ENCODE results near the gene TAF11L12.
"Not testable (repeated sequence)": the region's sequence is repeated elsewhere in the genome, so short reads cannot be mapped to it uniquely, and the experiment has no call there.

The TAF11L12 gene

DNA sequence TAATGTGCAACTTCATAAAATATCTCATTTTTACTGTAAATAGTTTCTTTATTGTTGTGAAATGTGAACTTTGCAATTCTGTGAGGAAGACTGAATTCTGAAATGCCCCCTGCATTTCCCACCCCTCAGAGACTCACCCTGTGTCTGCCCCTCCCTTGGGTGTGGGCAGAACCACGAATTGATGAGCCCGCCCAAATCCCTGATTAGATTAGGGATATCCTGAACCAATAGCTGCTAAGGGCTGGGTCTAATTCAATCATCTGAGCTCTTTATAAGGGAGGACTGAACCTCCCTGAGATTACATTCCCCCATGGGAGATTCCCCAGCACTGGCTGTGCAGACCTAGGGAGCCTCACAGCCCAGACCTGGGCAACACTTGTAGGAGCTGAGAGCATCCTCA, at the start of gene TAF11L12:
Gene TAF11L12 (plus strand): TSS at position 301 of the 400 bp plus-strand sequence.
- DNase-seq (ENCODE audit: low read depth): not testable (repeated sequence)

DNA sequence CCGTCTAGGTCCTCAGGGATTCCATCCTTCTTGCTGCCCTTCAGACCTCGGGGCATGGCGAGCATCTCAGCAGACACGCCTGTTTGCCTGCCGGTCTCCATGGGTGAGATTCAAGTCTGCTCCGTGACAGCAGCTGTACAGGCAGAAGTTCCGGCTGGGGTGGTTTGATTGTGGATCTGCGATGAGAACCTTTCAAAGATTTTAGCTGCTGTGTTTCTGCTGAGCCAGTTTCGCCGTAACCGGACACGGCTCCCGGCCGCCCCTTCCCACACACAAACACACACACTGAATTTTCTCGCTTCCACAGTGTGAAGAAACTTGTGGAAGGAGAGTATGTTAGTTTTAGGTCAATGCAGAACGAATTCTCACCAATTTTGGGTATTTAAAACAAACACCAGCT, 24.5 kb upstream of the TAF11L12 start, which contains the start of gene TAF11L7:
Gene TAF11L7 (minus strand): TSS at position 101 of the 400 bp plus-strand sequence.
- DNase-seq (ENCODE audit: low read depth): not testable (repeated sequence)

DNA sequence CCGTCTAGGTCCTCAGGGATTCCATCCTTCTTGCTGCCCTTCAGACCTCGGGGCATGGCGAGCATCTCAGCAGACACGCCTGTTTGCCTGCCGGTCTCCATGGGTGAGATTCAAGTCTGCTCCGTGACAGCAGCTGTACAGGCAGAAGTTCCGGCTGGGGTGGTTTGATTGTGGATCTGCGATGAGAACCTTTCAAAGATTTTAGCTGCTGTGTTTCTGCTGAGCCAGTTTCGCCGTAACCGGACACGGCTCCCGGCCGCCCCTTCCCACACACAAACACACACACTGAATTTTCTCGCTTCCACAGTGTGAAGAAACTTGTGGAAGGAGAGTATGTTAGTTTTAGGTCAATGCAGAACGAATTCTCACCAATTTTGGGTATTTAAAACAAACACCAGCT, 19.3 kb upstream of the TAF11L12 start, which contains the start of gene TAF11L8:
Gene TAF11L8 (minus strand): TSS at position 101 of the 400 bp plus-strand sequence.
- DNase-seq (ENCODE audit: low read depth): not testable (repeated sequence)

DNA sequence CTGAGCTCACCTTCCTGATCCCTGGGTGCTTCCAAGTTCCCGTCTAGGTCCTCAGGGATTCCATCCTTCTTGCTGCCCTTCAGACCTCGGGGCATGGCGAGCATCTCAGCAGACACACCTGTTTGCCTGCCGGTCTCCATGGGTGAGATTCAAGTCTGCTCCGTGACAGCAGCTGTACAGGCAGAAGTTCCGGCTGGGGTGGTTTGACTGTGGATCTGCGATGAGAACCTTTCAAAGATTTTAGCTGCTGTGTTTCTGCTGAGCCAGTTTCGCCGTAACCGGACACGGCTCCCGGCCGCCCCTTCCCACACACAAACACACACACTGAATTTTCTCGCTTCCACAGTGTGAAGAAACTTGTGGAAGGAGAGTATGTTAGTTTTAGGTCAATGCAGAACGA, 15.9 kb upstream of the TAF11L12 start, which contains the start of gene TAF11L9:
Gene TAF11L9 (minus strand): TSS at position 140 of the 400 bp plus-strand sequence.
- not testable (repeated sequence) for DNase-seq (ENCODE audit: low read depth)

DNA sequence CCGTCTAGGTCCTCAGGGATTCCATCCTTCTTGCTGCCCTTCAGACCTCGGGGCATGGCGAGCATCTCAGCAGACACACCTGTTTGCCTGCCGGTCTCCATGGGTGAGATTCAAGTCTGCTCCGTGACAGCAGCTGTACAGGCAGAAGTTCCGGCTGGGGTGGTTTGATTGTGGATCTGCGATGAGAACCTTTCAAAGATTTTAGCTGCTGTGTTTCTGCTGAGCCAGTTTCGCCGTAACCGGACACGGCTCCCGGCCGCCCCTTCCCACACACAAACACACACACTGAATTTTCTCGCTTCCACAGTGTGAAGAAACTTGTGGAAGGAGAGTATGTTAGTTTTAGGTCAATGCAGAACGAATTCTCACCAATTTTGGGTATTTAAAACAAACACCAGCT, 12.5 kb upstream of the TAF11L12 start, which contains the start of gene TAF11L10:
Gene TAF11L10 (minus strand): TSS at position 101 of the 400 bp plus-strand sequence.
- not testable (repeated sequence) for DNase-seq (ENCODE audit: low read depth)

DNA sequence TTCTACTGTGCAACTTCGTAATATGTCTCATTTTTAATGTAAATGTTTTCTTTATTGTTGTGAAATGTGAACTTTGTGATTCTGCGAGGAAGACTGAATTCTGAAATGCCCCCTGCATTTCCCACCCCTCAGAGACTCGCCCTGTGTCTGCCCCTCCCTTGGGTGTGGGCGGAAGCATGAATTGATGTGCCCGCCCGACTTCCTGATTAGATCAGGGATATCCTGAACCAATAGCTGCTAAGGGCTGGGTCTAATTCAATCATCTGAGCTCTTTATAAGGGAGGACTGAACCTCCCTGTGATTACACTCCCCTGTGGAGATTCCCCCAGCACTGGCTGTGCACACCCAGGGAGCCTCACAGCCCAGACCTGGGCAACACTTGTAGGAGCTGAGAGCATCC, 6.3 kb upstream of the TAF11L12 start, which contains the start of gene TAF11L11:
Gene TAF11L11 (plus strand): TSS at position 304 of the 400 bp plus-strand sequence.
- DNase-seq (ENCODE audit: low read depth): not testable (repeated sequence)

DNA sequence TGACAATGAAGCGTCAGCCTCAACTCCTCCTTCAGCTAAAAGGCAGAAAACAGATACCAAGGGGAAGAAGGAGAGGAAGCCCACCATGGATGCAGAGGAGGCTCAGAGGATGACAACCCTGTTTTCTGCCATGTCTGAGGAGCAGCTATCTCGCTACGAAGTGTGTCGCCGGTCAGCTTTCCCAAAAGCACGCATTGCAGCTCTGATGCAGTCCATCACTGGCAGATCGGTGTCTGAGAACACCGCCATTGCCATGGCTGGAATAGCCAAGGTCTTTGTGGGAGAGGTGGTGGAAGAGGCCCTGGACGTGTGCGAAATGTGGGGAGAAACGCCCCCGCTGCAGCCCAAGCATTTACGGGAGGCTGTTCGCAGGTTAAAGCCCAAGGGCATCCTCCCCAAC, 5.2 kb upstream of the TAF11L12 start:
- no peak for DNase-seq (ENCODE audit: low read depth)

DNA sequence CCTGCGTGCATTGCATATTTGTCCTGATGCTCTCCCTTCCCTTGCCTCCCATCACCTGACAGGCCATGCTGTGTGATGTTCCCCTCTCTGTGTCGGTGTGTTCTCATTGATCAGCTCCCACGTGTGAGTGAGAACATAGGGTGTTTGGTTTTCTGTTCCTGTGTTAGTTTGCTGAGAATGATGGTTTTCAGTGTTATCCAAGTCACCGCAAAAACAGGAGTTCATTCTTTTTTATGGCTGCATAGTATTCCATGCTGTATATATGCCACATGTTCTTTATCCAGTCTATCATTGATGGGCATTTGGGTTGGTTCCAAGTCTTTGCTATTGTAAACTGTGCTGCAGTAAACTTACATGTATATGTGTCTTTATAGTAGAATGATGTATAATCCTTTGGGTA, 2.7 kb upstream of the TAF11L12 start:
- DNase-seq (ENCODE audit: low read depth): not testable (repeated sequence)

DNA sequence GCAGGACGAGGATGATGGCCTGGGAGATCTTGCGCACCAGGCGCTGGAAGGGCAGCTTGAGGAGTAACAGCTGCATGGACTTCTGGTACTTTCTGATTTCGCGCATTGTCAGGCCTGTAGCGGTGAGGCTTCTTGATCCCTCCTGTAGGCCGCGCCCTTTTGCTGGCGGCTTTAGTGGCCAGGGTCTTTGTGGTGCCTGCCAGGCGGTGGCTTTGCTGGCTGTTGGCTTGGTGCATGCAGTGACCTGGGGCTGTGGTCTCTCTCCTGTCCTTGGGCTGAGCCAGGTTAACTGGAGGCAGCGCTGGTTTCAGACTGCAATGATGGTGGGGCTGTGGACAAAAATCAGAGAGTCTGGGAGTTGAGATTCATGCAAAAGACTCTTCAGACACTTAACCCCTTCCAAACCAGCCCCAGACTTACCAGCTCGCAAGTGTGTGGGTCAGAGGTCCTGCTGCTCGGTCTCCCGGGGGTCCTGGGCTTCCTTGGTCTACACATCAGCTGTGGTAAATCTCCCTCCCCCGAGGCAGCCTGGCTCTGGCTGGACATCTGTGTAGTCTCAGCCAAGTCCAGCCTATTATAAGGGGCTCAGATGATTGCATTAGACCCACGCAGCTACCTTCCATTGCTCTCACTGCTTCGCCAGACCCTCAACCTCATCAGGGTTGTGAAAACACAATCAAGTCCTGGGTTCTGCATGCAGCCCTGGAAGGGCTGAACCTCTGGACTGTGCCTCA, 4.8 kb downstream of the TAF11L12 start:
- DNase-seq (ENCODE audit: low read depth): no peak

DNA sequence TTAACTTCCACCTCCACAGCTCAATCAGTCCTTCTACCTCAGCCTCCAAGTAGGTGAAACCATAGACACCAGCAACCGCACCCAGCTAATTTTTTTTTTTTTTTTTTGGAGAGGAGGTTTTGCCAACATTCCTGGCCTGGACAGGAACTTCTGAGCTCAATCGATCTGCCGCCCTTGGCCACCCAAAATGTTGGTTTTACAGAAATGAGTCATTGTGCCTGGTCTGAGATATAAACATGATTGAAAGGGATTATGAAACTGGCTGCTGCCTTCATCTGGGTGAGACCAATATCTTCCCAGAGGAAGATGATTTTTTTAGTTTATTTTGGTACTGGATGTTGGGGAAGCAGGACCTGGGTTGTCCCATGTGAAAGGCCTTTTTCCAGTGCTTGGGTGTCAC, 9.2 kb downstream of the TAF11L12 start:
- no peak for DNase-seq (ENCODE audit: low read depth)

DNA sequence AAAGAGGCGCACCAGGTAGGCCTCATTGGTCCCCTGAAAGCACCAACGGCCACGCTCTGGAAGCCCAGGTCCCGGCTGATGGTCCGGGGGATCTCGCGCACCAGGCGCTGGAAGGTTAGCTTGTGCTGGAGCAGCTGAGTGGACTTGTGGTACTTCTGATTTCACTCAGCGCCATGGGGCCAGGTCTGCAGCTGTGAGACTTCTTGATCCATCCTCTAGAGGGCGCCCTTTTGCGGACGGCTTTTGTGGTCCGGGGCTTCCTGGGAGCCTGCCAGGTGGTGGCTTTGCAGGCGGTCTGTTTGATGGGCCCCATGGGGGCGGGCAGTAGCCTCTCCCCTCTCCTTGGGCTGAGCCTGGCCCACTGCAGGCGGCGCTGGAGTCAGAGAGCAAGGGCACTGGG, 10.4 kb downstream of the TAF11L12 start:
- DNase-seq (ENCODE audit: low read depth): no peak

DNA sequence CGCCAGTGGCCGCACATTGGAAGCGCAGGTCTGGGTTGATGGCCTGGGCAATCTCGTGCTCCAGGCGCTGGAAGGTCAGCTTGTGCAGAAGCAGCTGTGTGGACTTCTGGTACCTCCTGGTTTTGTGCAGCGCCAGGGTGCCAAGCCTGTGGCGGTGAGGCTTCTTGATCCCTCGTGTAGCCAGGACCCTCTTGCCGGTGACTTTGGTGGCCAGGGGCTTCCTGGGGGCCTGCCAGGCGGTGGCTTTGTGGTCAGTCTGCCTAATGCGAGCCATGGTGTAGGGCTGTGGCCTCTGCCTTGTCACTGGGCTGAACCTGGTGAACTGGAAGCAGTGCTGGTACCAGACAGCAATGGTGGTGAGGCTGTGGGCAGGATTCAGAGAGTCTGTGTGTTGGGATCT, 15.5 kb downstream of the TAF11L12 start:
- no peak for DNase-seq (ENCODE audit: low read depth)

DNA sequence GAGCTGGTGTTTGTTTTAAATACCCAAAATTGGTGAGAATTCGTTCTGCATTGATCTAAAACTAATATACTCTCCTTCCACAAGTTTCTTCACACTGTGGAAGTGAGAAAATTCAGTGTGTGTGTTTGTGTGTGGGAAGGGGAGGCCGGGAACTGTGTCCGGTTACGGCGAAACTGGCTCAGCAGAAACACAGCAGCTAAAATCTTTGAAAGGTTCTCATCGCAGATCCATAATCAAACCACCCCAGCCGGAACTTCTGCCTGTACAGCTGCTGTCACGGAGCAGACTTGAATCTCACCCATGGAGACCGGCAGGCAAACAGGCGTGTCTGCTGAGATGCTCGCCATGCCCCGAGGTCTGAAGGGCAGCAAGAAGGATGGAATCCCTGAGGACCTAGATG, 21.6 kb downstream of the TAF11L12 start, which contains the start of gene TAF11L13:
Gene TAF11L13 (plus strand): TSS at position 301 of the 400 bp plus-strand sequence.
- DNase-seq (ENCODE audit: low read depth): not testable (repeated sequence)

DNA sequence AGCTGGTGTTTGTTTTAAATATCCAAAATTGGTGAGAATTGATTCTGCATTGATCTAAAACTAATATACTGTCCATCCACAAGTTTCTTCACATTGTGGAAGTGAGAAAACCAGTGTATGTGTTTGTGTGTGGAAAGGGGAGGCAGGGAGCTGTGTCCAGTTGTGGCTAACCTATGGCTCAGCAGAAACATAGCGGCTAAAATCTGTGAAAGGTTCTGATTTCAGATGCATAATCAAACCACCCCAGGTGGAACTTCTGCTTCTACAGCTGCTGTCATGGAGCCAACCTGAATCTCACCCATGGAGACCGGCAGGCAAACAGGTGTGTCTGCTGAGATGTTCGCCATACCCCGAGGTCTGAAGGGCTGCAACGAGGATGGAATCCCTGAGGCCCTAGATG, 24.0 kb downstream of the TAF11L12 start, which contains the start of gene TAF11L14:
Gene TAF11L14 (plus strand): TSS at position 301 of the 400 bp plus-strand sequence.
- no peak for DNase-seq (ENCODE audit: low read depth)

DNA sequence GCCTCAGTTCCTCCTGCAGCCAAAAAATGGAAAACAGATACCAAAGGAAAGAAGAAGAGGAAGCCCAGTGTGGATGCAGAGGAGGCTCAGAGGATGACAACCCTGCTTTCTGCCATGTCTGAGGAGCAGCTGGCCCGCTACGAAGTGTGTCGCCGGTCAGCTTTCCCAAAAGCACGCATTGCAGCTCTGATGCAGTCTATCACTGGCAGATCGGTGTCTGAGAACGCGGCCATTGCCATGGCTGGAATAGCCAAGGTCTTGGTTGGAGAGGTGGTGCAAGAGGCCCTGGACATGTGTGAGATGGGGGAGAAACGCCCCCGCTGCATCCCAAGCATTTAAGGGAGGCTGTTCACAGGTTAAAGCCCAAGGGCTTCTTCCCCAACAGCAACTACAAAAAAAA, 39.0 kb downstream of the TAF11L12 start:
- DNase-seq (ENCODE audit: low read depth): not testable (repeated sequence)

DNA sequence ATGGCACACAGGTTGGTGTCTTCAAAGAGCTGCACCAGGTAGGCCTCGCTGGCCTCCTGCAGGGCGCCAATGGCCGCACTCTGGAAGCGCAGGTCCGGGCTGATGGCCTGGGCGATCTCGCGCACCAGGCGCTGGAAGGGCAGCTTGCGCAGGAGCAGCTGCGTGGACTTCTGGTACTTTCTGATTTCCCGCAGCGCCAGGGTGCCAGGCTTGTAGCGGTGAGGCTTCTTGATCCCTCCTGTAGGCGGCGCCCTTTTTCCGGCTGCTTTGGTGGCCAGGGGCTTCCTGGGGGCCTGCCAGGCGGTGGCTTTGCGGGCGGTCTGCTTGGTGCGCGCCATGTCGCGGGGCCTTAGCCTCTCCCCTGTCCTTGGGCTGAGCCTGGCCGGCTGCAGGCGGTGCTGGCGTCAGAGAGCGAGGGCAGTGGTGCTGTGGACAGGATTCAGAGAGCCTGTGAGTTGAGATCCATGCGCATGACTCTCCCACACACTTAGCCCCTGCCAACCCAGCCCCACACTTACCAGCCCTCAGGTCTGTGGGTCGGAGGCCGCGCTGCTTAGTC, 45.1 kb downstream of the TAF11L12 start:
- not testable (repeated sequence) for DNase-seq (ENCODE audit: low read depth)

DNA sequence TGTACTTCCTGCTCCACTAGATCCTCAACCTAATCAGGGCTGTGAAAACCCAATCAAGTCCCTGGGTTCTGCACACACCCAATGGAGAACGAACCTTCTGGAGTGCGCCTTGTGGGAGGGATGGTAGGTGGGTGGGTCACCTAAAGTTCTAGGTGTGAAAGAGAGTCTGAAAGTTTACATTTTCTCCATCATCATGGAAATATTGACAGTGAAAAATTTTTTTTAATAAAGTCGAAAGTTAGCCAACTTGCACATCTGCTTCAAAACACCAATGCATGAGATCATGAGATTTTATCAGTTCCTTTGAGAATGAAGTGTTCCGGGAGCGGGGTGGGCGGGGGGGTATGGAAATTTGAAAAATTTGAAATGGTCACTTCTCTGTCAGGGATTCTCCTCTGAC, 45.7 kb downstream of the TAF11L12 start:
- no peak for DNase-seq (ENCODE audit: low read depth)
